Measurements from ENCODE around the gene HOXA4.

The HOXA4 gene

DNA sequence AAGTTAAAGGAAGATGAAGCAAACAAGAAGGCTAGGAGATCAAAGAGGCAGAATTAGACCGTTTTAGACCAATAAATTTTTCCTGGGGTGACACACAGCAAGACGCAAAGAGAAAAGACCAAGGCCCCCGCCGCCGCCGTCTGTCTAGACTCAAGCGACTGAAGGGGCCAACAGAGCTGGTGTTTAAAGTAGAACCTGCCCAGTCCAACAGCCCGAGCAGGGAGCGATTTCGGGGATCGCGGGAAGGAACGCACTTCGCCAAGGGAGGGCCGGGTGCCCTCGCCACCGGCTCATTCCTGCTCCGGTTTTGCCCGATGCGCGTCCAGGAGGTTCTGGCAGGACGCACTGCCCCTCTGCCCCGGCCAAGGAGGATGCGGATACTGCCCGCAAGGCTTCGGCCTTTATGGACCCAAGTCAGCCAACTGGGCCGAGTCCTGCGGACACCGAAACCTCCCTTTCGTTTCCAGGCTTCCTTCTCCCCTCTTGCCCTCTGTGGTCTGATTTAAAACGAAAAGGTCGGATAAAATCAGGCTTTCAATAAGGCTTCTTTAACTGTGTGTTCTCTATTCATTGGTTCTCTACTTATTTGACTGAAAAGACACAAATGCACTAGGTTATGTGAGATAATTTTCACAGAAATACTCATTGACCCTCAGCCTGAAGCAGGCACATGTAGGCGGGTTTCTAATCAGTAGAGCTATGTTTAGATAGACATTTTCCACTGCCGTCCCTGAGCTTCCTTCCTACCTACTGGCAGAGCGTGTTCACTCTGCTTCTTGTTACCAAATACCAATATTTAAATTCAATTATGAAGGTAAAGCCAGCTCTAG lies 28.1 kb upstream of the HOXA4 start:
- TF ChIP-seq, protein P1, sequence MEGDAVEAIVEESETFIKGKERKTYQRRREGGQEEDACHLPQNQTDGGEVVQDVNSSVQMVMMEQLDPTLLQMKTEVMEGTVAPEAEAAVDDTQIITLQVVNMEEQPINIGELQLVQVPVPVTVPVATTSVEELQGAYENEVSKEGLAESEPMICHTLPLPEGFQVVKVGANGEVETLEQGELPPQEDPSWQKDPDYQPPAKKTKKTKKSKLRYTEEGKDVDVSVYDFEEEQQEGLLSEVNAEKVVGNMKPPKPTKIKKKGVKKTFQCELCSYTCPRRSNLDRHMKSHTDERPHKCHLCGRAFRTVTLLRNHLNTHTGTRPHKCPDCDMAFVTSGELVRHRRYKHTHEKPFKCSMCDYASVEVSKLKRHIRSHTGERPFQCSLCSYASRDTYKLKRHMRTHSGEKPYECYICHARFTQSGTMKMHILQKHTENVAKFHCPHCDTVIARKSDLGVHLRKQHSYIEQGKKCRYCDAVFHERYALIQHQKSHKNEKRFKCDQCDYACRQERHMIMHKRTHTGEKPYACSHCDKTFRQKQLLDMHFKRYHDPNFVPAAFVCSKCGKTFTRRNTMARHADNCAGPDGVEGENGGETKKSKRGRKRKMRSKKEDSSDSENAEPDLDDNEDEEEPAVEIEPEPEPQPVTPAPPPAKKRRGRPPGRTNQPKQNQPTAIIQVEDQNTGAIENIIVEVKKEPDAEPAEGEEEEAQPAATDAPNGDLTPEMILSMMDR (IDR thresholded peaks at IDR 0.05; ENCODE audit: low read depth, low read length, missing control alignments): no peak
- no peak for DNase-seq (ENCODE audit: low read depth)
- in situ Hi-C loops (cut with HindIII; ENCODE audit: low sequenced_read_pairs): loop anchor here (25.0 kb wide), 1 partner anchor 996 kb away; the partner anchor contains the start of gene NFE2L3
- H3K4me3 ChIP-seq (ENCODE audit: low read depth, low read length): no peak overlapping the region

DNA sequence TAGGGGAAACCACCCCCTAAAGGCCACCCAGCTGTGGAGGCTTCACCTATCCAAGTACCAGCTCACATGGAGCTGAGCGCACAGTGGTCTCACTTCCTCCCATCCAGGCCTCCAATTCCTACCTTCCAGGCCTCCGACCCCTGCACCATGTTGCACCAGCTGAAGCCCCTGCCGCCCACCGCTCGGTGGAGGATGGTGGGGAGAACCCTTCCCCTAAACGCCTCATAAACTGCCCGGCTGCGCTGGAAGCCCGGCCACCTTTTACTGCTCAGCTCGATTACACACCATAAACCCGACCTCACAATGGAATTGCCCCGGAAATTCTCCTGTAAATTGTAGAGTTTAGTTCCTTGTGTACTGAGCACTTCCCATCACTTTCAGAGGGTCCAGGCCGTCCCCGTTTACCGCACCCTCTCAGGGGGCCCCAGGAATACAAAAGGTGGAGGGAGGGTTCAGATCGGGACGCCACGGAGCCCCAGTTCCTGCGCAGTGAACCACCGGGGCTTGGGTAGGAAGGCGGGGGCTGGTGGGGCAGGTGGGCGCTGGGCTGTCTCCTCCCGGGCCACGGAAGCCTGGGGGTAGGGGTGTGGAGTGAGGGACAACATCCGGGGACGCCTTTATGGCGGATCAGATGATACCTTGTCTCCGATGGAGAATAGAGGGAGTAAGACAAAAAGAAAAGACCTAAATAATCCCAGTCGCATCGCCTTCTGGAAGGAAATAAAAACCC lies 27.3 kb upstream of the HOXA4 start:
- no peak for DNase-seq (ENCODE audit: low read depth)
- in situ Hi-C loops (cut with HindIII; ENCODE audit: low sequenced_read_pairs): loop anchor here (25.0 kb wide), 1 partner anchor 996 kb away; the partner anchor contains the start of gene NFE2L3
- H3K4me3 ChIP-seq (ENCODE audit: low read depth, low read length): no peak overlapping the region
- TF ChIP-seq, protein P1 (IDR thresholded peaks at IDR 0.05; ENCODE audit: low read depth, low read length, missing control alignments): no peak

DNA sequence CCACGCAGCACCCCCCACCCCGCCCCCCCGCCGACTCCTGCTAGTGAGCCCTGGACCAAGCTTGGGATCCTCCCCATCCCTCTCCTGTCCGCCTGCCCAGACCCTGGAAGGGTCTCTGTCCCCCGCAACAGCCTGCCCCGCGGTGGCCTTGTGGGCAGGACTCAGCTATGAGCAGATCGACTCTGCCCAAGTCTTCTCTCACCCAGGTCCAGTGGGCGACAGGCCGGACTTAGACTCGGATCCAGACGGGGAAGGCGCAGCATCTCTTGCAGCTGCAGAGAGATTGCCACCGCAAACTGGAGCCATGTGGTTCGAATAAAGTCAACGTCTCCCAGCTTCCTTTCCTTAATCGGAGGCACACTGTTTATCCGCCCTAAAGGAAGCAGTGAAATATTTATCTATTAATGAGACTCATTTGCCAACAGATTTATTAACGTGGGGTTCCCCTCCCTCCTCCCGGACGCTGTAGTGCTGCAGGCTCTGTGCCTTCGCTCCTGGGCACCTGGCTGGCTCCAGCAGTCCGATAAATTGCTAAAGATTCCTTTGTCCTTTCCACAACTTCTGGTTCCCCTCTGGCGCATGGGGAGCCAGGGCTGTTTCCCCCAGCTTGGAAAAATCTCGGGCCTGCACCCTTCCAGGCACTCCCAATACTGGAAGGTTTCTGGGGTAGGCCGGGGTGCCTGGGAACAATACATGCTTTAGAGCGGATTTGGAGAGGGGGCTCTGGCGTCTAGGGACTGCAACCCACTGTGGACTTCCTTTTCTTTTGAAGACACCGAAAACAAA lies 26.6 kb upstream of the HOXA4 start:
- no peak overlapping the region for H3K4me3 ChIP-seq (ENCODE audit: low read depth, low read length)
- in situ Hi-C loops (cut with HindIII; ENCODE audit: low sequenced_read_pairs): loop anchor here (25.0 kb wide), 1 partner anchor 995 kb away; the partner anchor contains the start of gene NFE2L3
- no peak for DNase-seq (ENCODE audit: low read depth)
- TF ChIP-seq, protein P1 (IDR thresholded peaks at IDR 0.05; ENCODE audit: low read depth, low read length, missing control alignments): no peak

DNA sequence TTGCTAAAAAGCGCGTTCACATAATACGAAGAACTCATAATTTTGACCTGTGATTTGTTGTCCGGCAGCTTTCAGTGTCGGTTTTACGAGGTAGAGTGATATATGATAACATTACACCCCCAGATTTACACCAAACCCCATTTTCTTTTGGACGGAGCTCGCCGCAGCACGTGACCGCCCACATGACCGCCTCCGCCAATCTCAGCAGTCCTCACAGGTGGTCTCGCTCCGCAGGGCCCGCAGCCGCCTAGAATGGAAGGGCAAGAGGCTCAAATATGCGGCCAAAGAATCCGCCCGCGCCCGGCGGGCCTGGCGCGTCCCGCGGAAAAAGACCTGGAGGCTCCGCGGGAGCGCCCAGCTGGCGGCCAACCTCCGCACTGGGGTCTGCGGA lies 25.9 kb upstream of the HOXA4 start, which contains the start of gene HOXA7:
Gene HOXA7 (minus strand): TSS at position 168 of the 391 bp plus-strand sequence. CDS start 130 bp downstream, at position 38.
- in situ Hi-C loops (cut with HindIII; ENCODE audit: low sequenced_read_pairs): loop anchor here (25.0 kb wide), 1 partner anchor 994 kb away; the partner anchor contains the start of gene NFE2L3
- TF ChIP-seq, protein P1 (IDR thresholded peaks at IDR 0.05; ENCODE audit: low read depth, low read length, missing control alignments): no peak
- DNase-seq (ENCODE audit: low read depth): no peak
- no peak within 1 kb of the TSS for H3K4me3 ChIP-seq (ENCODE audit: low read depth, low read length)

DNA sequence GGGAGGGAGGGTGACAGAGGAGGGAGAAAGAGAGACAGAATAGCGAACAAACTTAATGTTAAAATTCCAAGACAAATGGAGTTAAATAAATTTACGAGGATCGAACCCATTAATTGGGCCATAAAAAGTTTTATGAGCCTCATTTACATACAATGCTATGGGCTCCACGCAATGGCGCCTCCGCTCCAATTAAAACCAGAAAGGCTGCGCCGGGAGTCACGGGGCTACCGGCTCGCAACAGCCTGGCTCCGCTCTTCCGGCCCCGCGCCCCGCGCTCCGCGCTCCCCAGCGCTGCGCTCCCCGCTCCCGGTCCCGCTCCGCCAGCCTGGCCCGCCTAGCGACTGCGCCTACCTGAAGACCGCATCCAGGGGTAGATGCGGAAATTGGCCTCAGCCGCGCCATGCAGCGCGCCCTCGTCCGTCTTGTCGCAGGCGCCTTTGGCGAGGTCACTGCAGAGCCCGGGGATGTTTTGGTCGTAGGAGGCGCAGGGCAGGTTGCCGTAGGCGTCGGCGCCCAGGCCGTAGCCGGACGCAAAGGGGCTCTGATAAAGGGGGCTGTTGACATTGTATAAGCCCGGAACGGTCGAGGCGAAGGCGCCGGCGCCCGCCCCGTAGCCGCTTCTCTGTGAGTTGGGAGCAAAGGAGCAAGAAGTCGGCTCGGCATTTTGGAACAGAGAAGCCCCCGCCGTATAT lies 25.4 kb upstream of the HOXA4 start:
- H3K4me3 ChIP-seq (ENCODE audit: low read depth, low read length): no peak overlapping the region

More for the DNA sequence above, 25.4 kb upstream of the HOXA4 start:
- in situ Hi-C loops (cut with HindIII; ENCODE audit: low sequenced_read_pairs): loop anchor here (25.0 kb wide), 1 partner anchor 994 kb away; the partner anchor contains the start of gene NFE2L3
- TF ChIP-seq, protein P1 (IDR thresholded peaks at IDR 0.05; ENCODE audit: low read depth, low read length, missing control alignments): no peak
- DNase-seq (ENCODE audit: low read depth): no peak
